Right lobe of liver (tissue), 6 donors: Measurements from ENCODE around the gene GAPDH. TPM values are rescaled to one million over a fixed set of nuclear protein-coding genes. Genes with fewer than 3 reads are reported as not detected.

Experiments
- ATAC-seq, 4 donors: fragments of 200-7000 bp; cut with Tn5 transposase; one replicate each; pipeline ENCODE4 v1.9.1; 2020; ENCODE audit warnings: mild to moderate bottlenecking in 4 of 4, moderate library complexity in 4 of 4
- DNase-seq, 3 donors: peaks; one replicate each; pipeline ENCODE4 v3.0.0-alpha.2; 2020
- H3K27ac ChIP-seq, 3 donors: fragments of 200-600 bp; one replicate each; pipeline ENCODE4 v1.8.0; 2022
- H3K27me3 ChIP-seq, 2 donors: fragments of 200-600 bp; one replicate each; pipeline ENCODE4 v1.8.0; 2022
- H3K36me3 ChIP-seq, 4 donors: fragments of 200-600 bp; sonication (generic) in 1 of 4; one replicate each; pipeline versions ENCODE4 v1.5.1 to v1.8.0; 2017 to 2022; ENCODE audit warnings: control low read depth in 1 of 4
- H3K4me1 ChIP-seq, 4 donors: fragments of 200-600 bp; sonication (generic) in 1 of 4; one replicate each; pipeline versions ENCODE4 v1.5.1 to v1.8.0; 2017 to 2022; ENCODE audit warnings: control low read depth in 1 of 4
- H3K4me3 ChIP-seq, 3 donors: fragments of 200-600 bp; one replicate each; pipeline ENCODE4 v1.8.0; 2022
- H3K9me3 ChIP-seq, 4 donors: fragments of 200-600 bp; sonication (generic) in 1 of 4; one replicate each; pipeline versions ENCODE4 v1.5.1 to v1.8.0; 2017 to 2022; ENCODE audit warnings: control low read depth in 1 of 4
- POLR2A ChIP-seq: fragments of 450-650 bp; IDR thresholded peaks from one replicate; pipeline ENCODE4 v1.6.1; 2017; ENCODE audit warnings: antibody characterized with exemption, mild to moderate bottlenecking
- WGBS: methylation state at CpG from one replicate; pipeline ENCODE4 v1.1.6; 2018; ENCODE audit warnings: low coverage, low lambda C conversion rate; ENCODE audit not compliant: insufficient coverage; ENCODE audit errors: missing lambda C conversion rate; 5-methylcytosine and 5-hydroxymethylcytosine counted together
- intact Hi-C, 2 donors: fragments of 100-400 bp; cut with DNase I; formaldehyde crosslinking; loops; one replicate each; pipeline versions ENCODE4 v1.11.2 to v1.14.1; 2022
- total RNA-seq, 6 experiments: library from RNA; depleted of rRNA in 2 of 6; stranded (reverse); fragments of >200 nt in 2 of 6; fragmentation: NEBNext Ultra II Directional in 3 of 6; extraction: Animal tissue kit (Norgen Biotek cat#: 25700) in 3 of 6; gene quantifications; one replicate each; pipeline versions ENCODE4 v1.1.0 to v1.2.4, GENCODE V29; 2016 to 2023
- TF ChIP-seq, protein P1 (sequence below), 4 donors: fragments of 200-600 bp in 3 of 4; fragments of 450-650 bp in 1 of 4; IDR thresholded peaks; one replicate each; pipeline versions ENCODE4 v1.5.1 to v1.8.0; 2016 to 2022; ENCODE audit warnings: antibody characterized with exemption in 4 of 4, mild to moderate bottlenecking in 2 of 4
- donor health status: DM: no; HTN: yes; CAD: no.
- donor health status: DM: no; HTN: no; CAD: no.
- donor health status: DM: no; HTN: no; CAD: no.
- donor health status: DM: no; HTN: yes; CAD: no.
- donor health status: DM: no; HTN: yes; CAD: no.

GAPDH gene
- total RNA-seq, 6 experiments from 2014 or later, result 788 to 3,247 (median 1,580) TPM

- no peak overlapping the region for H3K4me3 ChIP-seq
- no peaks in the 10 kb centered on the region for H3K9me3 ChIP-seq
- H3K27ac ChIP-seq, result no peak overlapping the region
- H3K4me1 ChIP-seq, result peaks cover 5 to 39% (median 17%) of the 10 kb centered on the region in 4 donors
- intact Hi-C loops, result loop anchor here in 1 of 2 donors (10.0 kb wide), 2 partner anchors 115 to 205 kb away; no protein-coding TSS in a partner anchor
- DNase-seq (peak in 1 of 3 donors; percentile 52), ATAC-seq (no peak)
- H3K36me3 ChIP-seq, result peaks cover 7 to 33% (median 22%) of the 10 kb centered on the region in 4 donors
- no peak for TF ChIP-seq POLR2A
- TF ChIP-seq, protein P1, sequence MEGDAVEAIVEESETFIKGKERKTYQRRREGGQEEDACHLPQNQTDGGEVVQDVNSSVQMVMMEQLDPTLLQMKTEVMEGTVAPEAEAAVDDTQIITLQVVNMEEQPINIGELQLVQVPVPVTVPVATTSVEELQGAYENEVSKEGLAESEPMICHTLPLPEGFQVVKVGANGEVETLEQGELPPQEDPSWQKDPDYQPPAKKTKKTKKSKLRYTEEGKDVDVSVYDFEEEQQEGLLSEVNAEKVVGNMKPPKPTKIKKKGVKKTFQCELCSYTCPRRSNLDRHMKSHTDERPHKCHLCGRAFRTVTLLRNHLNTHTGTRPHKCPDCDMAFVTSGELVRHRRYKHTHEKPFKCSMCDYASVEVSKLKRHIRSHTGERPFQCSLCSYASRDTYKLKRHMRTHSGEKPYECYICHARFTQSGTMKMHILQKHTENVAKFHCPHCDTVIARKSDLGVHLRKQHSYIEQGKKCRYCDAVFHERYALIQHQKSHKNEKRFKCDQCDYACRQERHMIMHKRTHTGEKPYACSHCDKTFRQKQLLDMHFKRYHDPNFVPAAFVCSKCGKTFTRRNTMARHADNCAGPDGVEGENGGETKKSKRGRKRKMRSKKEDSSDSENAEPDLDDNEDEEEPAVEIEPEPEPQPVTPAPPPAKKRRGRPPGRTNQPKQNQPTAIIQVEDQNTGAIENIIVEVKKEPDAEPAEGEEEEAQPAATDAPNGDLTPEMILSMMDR (IDR thresholded peaks at IDR 0.05), result no peak
- no peaks in the 10 kb centered on the region for H3K27me3 ChIP-seq
- WGBS, result 60% methylated on average over 2 of the region's 14 CpGs
These were observed 5.4 kb downstream of the GAPDH start for GRCh38 chr12:6539707-6540134.

GRCh38 chr12:6540181-6540877 is 6.0 kb downstream of the GAPDH start:
- H3K27ac ChIP-seq, result peak overlapping the region in 2 of 3 donors; percentile 9 to 87
- H3K9me3 ChIP-seq, result no peaks in the 10 kb centered on the region
- H3K36me3 ChIP-seq, result peaks cover 7 to 33% (median 22%) of the 10 kb centered on the region in 4 donors
- no peak for TF ChIP-seq POLR2A
- TF ChIP-seq, protein P1 (IDR thresholded peaks at IDR 0.05), result no peak
- intact Hi-C loops, result loop anchor here in 1 of 2 donors (10.0 kb wide), 1 partner anchor 116 kb away; no protein-coding TSS in a partner anchor
- 76% methylated on average over 6 of the region's 35 CpGs for WGBS
- H3K4me1 ChIP-seq, result peaks cover 5 to 39% (median 17%) of the 10 kb centered on the region in 4 donors
- DNase-seq, result peak; percentile 71 to 75 (median 75)
- H3K27me3 ChIP-seq, result no peaks in the 10 kb centered on the region
- ATAC-seq, result peak; percentile 10 to 38 (median 13)
- no peak overlapping the region for H3K4me3 ChIP-seq

GRCh38 chr12:6541371-6542165 is 7.3 kb downstream of the GAPDH start:
- intact Hi-C loops, result loop anchor here in 1 of 2 donors (10.0 kb wide), 1 partner anchor 117 kb away; no protein-coding TSS in a partner anchor
- DNase-seq (no peak), ATAC-seq (peak; percentile 4 to 19 (median 16))
- H3K4me3 ChIP-seq, result no peak overlapping the region
- H3K4me1 ChIP-seq, result peaks cover 0 to 28% (median 12%) of the 10 kb centered on the region in 4 donors
- H3K27me3 ChIP-seq, result no peaks in the 10 kb centered on the region
- H3K9me3 ChIP-seq, result no peaks in the 10 kb centered on the region
- 67% methylated on average over 10 of the region's 26 CpGs for WGBS
- H3K36me3 ChIP-seq, result peaks cover 2 to 34% (median 16%) of the 10 kb centered on the region in 4 donors
- TF ChIP-seq, protein P1 (IDR thresholded peaks at IDR 0.05), result no peak
- no peak for TF ChIP-seq POLR2A
- H3K27ac ChIP-seq, result peak overlapping the region; percentile 85 to 90 (median 87)

- Histone ChIP-seq H3K4me1 (peaks cover 0 to 23% (median 9%) of the 10 kb centered on the region in 4 donors), H3K4me3 (peak overlapping the region in 1 of 3 donors; percentile 28), H3K27me3 (no peaks in the 10 kb centered on the region), H3K36me3 (peaks cover 0 to 34% (median 12%) of the 10 kb centered on the region in 4 donors), H3K9me3 (no peaks in the 10 kb centered on the region), H3K27ac (peak overlapping the region; percentile 85 to 90 (median 87))
- TF ChIP-seq, protein P1 (IDR thresholded peaks at IDR 0.05), result no peak
- TF ChIP-seq POLR2A, result peak; percentile 79
- intact Hi-C loops, result loop anchor here in 1 of 2 donors (10.0 kb wide), 1 partner anchor 118 kb away; no protein-coding TSS in a partner anchor
- WGBS, result 41% methylated on average over 13 of the region's 13 CpGs
- DNase-seq, result peak; percentile 77 to 88 (median 85)
- peak; percentile 83 to 90 (median 88) for ATAC-seq
These were observed 8.1 kb downstream of the GAPDH start for GRCh38 chr12:6542209-6543009.
